Chondrocyte (in vitro differentiated cells): ENCODE data around the gene SAPCD1. TPM values are rescaled to one million over a fixed set of nuclear protein-coding genes. Genes with fewer than 3 reads are reported as not detected.

Source experiments
- DNase-seq: peaks from one replicate; pipeline ENCODE4 v3.0.0; 2021; ENCODE audit warnings: mixed read lengths, low spot score
- H3K27ac Mint-ChIP-seq: one replicate; pipeline ENCODE4 v1.8.0; 2021; ENCODE audit warnings: mild to moderate bottlenecking, moderate library complexity, mixed read lengths; ENCODE audit not compliant: unreplicated experiment
- H3K27me3 Mint-ChIP-seq: 2 replicates; pipeline ENCODE4 v1.8.0; 2021; ENCODE audit warnings: low read depth, mixed read lengths
- H3K36me3 Mint-ChIP-seq: 2 replicates; pipeline ENCODE4 v1.8.0; 2021; ENCODE audit warnings: low read depth, mixed read lengths
- H3K4me1 Mint-ChIP-seq: 2 replicates; pipeline ENCODE4 v1.8.0; 2021; ENCODE audit warnings: low read depth, mild to moderate bottlenecking, mixed read lengths
- H3K4me3 Mint-ChIP-seq: one replicate; pipeline ENCODE4 v1.8.0; 2021; ENCODE audit warnings: mild to moderate bottlenecking, moderate library complexity, mixed read lengths; ENCODE audit not compliant: unreplicated experiment
- H3K9me3 Mint-ChIP-seq: 2 replicates; pipeline ENCODE4 v1.8.0; 2021; ENCODE audit warnings: low read depth, mixed read lengths
- CTCF ChIP-seq: fragments of 200-600 bp; sonication (generic); IDR thresholded peaks from 2 replicates; pipeline ENCODE4 v1.5.0; 2021; ENCODE audit warnings: antibody characterized with exemption, mild to moderate bottlenecking, moderate library complexity
- long read RNA-seq: library from polyadenylated mRNA; stranded (forward); transcript quantifications from one replicate; pipeline ENCODE4 v2.0.0, GENCODE V29; 2021
- total RNA-seq: library from RNA; stranded (reverse); gene quantifications from 3 replicates; pipeline ENCODE4 v1.2.1, GENCODE V29; 2021

SAPCD1 gene
- total RNA-seq: 1.3 to 2.4 TPM (median 1.4 TPM) in 3 replicates
- long read RNA-seq: 0 reads

- H3K27ac Mint-ChIP-seq: peak within 1 kb of the TSS; percentile 39
- no peak for DNase-seq
- H3K27me3 Mint-ChIP-seq: no peaks in the 10 kb centered on the region
- no peaks in the 10 kb centered on the region for H3K9me3 Mint-ChIP-seq
- peaks cover 10% of the 10 kb centered on the region for H3K4me1 Mint-ChIP-seq
- H3K36me3 Mint-ChIP-seq: peaks cover 6% of the 10 kb centered on the region
- TF ChIP-seq CTCF: no peak
- H3K4me3 Mint-ChIP-seq: no peak within 1 kb of the TSS
These were observed at the start of gene SAPCD1 for GRCh38 chr6:31762356-31762755. SAPCD1 (plus strand) TSS chr6:31762656; CDS start chr6:31763055, 399 bp downstream.

GRCh38 chr6:31713465-31713864 is 49.0 kb upstream of the SAPCD1 start:
- no peak for TF ChIP-seq CTCF
- Mint-ChIP-seq H3K27me3 (peaks cover 2% of the 10 kb centered on the region), H3K9me3 (no peaks in the 10 kb centered on the region), H3K4me3 (no peak overlapping the region), H3K27ac (no peak overlapping the region), H3K4me1 (no peaks in the 10 kb centered on the region), H3K36me3 (no peaks in the 10 kb centered on the region)
- DNase-seq: no peak

- peaks cover 2% of the 10 kb centered on the region for H3K27me3 Mint-ChIP-seq
- H3K27ac Mint-ChIP-seq: no peak overlapping the region
- no peaks in the 10 kb centered on the region for H3K9me3 Mint-ChIP-seq
- H3K4me3 Mint-ChIP-seq: no peak overlapping the region
- no peaks in the 10 kb centered on the region for H3K36me3 Mint-ChIP-seq
- no peaks in the 10 kb centered on the region for H3K4me1 Mint-ChIP-seq
- no peak for TF ChIP-seq CTCF
- no peak for DNase-seq
These were observed 48.3 kb upstream of the SAPCD1 start for GRCh38 chr6:31713991-31714684.

GRCh38 chr6:31715022-31715958 is 47.2 kb upstream of the SAPCD1 start, which contains the start of gene LY6G6D:
LY6G6D (plus strand) TSS chr6:31715348; CDS start chr6:31715356, 8 bp downstream.
- no peak for TF ChIP-seq CTCF
- Mint-ChIP-seq H3K4me3 (no peak within 1 kb of the TSS), H3K36me3 (no peaks in the 10 kb centered on the region), H3K9me3 (no peaks in the 10 kb centered on the region), H3K4me1 (no peaks in the 10 kb centered on the region), H3K27me3 (peaks cover 2% of the 10 kb centered on the region), H3K27ac (no peak within 1 kb of the TSS)
- DNase-seq: no peak

GRCh38 chr6:31717499-31718222 is 44.8 kb upstream of the SAPCD1 start:
- Mint-ChIP-seq H3K27me3 (peaks cover under 1% of the 10 kb centered on the region), H3K27ac (no peak overlapping the region), H3K9me3 (no peaks in the 10 kb centered on the region), H3K36me3 (no peaks in the 10 kb centered on the region), H3K4me3 (no peak overlapping the region), H3K4me1 (no peaks in the 10 kb centered on the region)
- no peak for TF ChIP-seq CTCF
- DNase-seq: no peak
